ENCODE measurements around the gene ENC1.

ENC1 gene

GRCh38 chr5:74655206-74655605 lies 14.7 kb upstream of the ENC1 start:
- no peak for DNase-seq

- no peak for DNase-seq
Measured at GRCh38 chr5:74653991-74654390, 13.5 kb upstream of the ENC1 start.

GRCh38 chr5:74652576-74652975 lies 12.0 kb upstream of the ENC1 start:
- no peak for DNase-seq

- no peak for DNase-seq
Measured at GRCh38 chr5:74651710-74652109, 11.2 kb upstream of the ENC1 start.

GRCh38 chr5:74649421-74649973 lies 9.0 kb upstream of the ENC1 start:
- no peak for DNase-seq

- peak; percentile 14 for DNase-seq
Measured at GRCh38 chr5:74648835-74649293, 8.3 kb upstream of the ENC1 start.

- DNase-seq, result no peak
Measured at GRCh38 chr5:74647096-74647495, 6.6 kb upstream of the ENC1 start.

- no peak for DNase-seq
Measured at GRCh38 chr5:74643111-74643562, 2.6 kb upstream of the ENC1 start.

GRCh38 chr5:74642543-74642863 lies 2.0 kb upstream of the ENC1 start:
- no peak for DNase-seq

- no peak for DNase-seq
Measured at GRCh38 chr5:74641735-74642542, 1.4 kb upstream of the ENC1 start.

GRCh38 chr5:74640954-74641734 lies 616 bp upstream of the ENC1 start:
- DNase-seq, result peak; percentile 18

GRCh38 chr5:74639807-74640449 lies 600 bp downstream of the ENC1 start:
- DNase-seq, result peak; percentile 30

- DNase-seq, result no peak
Measured at GRCh38 chr5:74638970-74639806, 1.3 kb downstream of the ENC1 start.

- DNase-seq, result no peak
Measured at GRCh38 chr5:74638544-74638969, 2.0 kb downstream of the ENC1 start.

- DNase-seq, result no peak
Measured at GRCh38 chr5:74636552-74636951, 4.0 kb downstream of the ENC1 start.

GRCh38 chr5:74636149-74636548 lies 4.4 kb downstream of the ENC1 start:
- no peak for DNase-seq

- no peak for DNase-seq
Measured at GRCh38 chr5:74634611-74635286, 5.8 kb downstream of the ENC1 start.

GRCh38 chr5:74633695-74634094 lies 6.8 kb downstream of the ENC1 start:
- DNase-seq, result no peak

GRCh38 chr5:74632947-74633356 lies 7.6 kb downstream of the ENC1 start:
- DNase-seq, result no peak

- DNase-seq, result no peak
Measured at GRCh38 chr5:74631081-74631953, 9.2 kb downstream of the ENC1 start.
